ENCODE measurements around the gene STK10. TPM values are rescaled to one million over a fixed set of nuclear protein-coding genes. Genes with fewer than 3 reads are reported as not detected.

STK10 gene
- total RNA-seq, 2 donors from 2014 or later: 42.9 to 92.2 TPM

- ATAC-seq (no peak), DNase-seq (ENCODE audit: low spot score in 2 of 2) (no peak)
- H3K36me3 Mint-ChIP-seq: peaks cover 0 to 69% of the 10 kb centered on the region in 2 donors
- H3K27ac Mint-ChIP-seq: no peak overlapping the region
- peaks cover 0 to 5% of the 10 kb centered on the region in 2 donors for H3K9me3 Mint-ChIP-seq
Observed at GRCh38 chr5:171997011-171997410, 191.0 kb downstream of the STK10 start.

DNA sequence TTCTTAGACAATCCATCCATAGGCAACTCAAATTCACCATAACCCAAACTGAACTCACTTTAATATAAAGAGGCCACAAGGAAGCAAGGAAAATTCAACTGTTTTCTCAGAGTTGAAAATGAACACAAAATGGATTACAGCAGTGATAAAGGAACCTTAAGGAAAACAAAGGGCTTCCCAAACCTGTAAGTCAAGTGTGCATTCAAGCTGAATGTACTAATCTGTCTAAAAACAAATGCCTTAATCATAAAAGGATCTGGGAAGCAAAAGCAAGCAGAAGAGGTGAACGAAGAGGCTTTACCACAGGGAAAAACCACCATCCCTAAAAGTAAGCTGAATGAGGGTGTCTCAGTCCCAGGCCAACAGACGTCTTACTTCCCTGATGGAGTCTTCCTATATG lies 195.2 kb downstream of the STK10 start:
- Mint-ChIP-seq H3K9me3 (no peaks in the 10 kb centered on the region), H3K27ac (no peak overlapping the region), H3K36me3 (peaks cover 6 to 72% of the 10 kb centered on the region in 2 donors)
- no peak for ATAC-seq
- DNase-seq (ENCODE audit: low spot score in 2 of 2): no peak

GRCh38 chr5:171992305-171992704 lies 195.7 kb downstream of the STK10 start:
- Mint-ChIP-seq H3K9me3 (no peaks in the 10 kb centered on the region), H3K27ac (no peak overlapping the region), H3K36me3 (peaks cover 11 to 72% of the 10 kb centered on the region in 2 donors)
- DNase-seq (ENCODE audit: low spot score in 2 of 2): no peak
- ATAC-seq: no peak

Other genes starting within 250 kb of the STK10 start
- 10 to 100 TPM; 40.7 to 41.7 TPM for gene FBXW11, start 181.6 kb downstream of the STK10 start, total RNA-seq
- not detected for gene EFCAB9, start 5.9 kb upstream of the STK10 start, total RNA-seq
- gene UBTD2, start 95.5 kb upstream of the STK10 start, total RNA-seq: 1 to 10 TPM; 4.4 to 5.3 TPM

All from activated naive CD4-positive, alpha-beta T cell treated with anti-CD3 and anti-CD28 coated beads, Interleukin-2, amount 50 U/mL, for 72 hours (primary cell).